Smooth muscle cell (in vitro differentiated cells): ENCODE measurements around the gene NLGN4X. TPM values are rescaled to one million over a fixed set of nuclear protein-coding genes. Genes with fewer than 3 reads are reported as not detected.
A peak's percentile ranks its signal among the peaks of the same experiment; 100 is the strongest.

Source experiments
- DNase-seq: peaks from one replicate; lab custom pipeline; 2025; ENCODE audit not compliant: unreplicated experiment; lab: John Stamatoyannopoulos, UW
- H2AFZ ChIP-seq: fragments of 200-600 bp; sonication (generic); 2 replicates; pipeline ENCODE4 v1.6.0; 2016; ENCODE audit warnings: antibody characterized with exemption, low read depth, mild to moderate bottlenecking
- H3F3A ChIP-seq: fragments of 200-600 bp; sonication (generic); 2 replicates; pipeline ENCODE4 v1.6.0; 2017; ENCODE audit warnings: antibody characterized with exemption, low read depth
- H3K27ac ChIP-seq: fragments of 200-600 bp; sonication (generic); 2 replicates; pipeline ENCODE4 v1.5.1; 2016; ENCODE audit warnings: low read depth, mild to moderate bottlenecking
- H3K27me3 ChIP-seq: fragments of 200-600 bp; sonication (generic); 2 replicates; pipeline ENCODE4 v1.6.1; 2016; ENCODE audit warnings: low read depth, mild to moderate bottlenecking
- H3K36me3 ChIP-seq: fragments of 200-600 bp; sonication (generic); 2 replicates; pipeline ENCODE4 v1.5.1; 2016; ENCODE audit warnings: low read depth
- H3K4me1 ChIP-seq: fragments of 200-600 bp; sonication (generic); 2 replicates; pipeline ENCODE4 v1.5.1; 2016; ENCODE audit warnings: low read depth
- H3K4me2 ChIP-seq: fragments of 200-600 bp; sonication (generic); 2 replicates; pipeline ENCODE4 v1.6.0; 2016; ENCODE audit warnings: mild to moderate bottlenecking
- H3K4me3 ChIP-seq: fragments of 200-600 bp; sonication (generic); 2 replicates; pipeline ENCODE4 v1.5.1; 2016; ENCODE audit warnings: mild to moderate bottlenecking
- H3K79me2 ChIP-seq: fragments of 200-600 bp; sonication (generic); 2 replicates; pipeline ENCODE4 v1.6.0; 2016; ENCODE audit warnings: low read depth, mild to moderate bottlenecking
- H3K9ac ChIP-seq: fragments of 200-600 bp; sonication (generic); 2 replicates; pipeline ENCODE4 v1.6.0; 2016; ENCODE audit warnings: low read depth
- H3K9me3 ChIP-seq: fragments of 200-600 bp; sonication (generic); replicated peaks from 2 replicates; pipeline ENCODE4 v1.5.1; 2016; ENCODE audit warnings: low read depth
- H4K20me1 ChIP-seq: fragments of 200-600 bp; sonication (generic); 2 replicates; pipeline ENCODE4 v1.6.0; 2016; ENCODE audit warnings: low read depth
- WGBS: methylation state at CpG from one replicate; pipeline ENCODE4 v1.1.7; 2016; ENCODE audit warnings: low lambda C conversion rate; 5-methylcytosine and 5-hydroxymethylcytosine counted together
- polyA plus RNA-seq: library from polyadenylated mRNA; unstranded; fragments of >200 nt; fragmentation: Nextera tagmentation; extraction: Ambion mirVana; gene quantifications from 2 replicates; pipeline ENCODE4 v1.2.1, GENCODE V29; 2016
- total RNA-seq: library from RNA; depleted of rRNA; stranded (reverse); fragments of >200 nt; gene quantifications from 2 replicates; pipeline ENCODE4 v1.2.3, GENCODE V29; 2014
- TF ChIP-seq, protein P1 (sequence below): fragments of 200-600 bp; sonication (generic); IDR thresholded peaks from 2 replicates; pipeline ENCODE4 v1.5.1; 2017; ENCODE audit warnings: borderline replicate concordance, mild to moderate bottlenecking, antibody characterized with exemption; ENCODE audit not compliant: insufficient read depth, poor library complexity, severe bottlenecking

Gene NLGN4X
- total and polyA plus RNA-seq, 2 experiments from 2014 or later, result 1.6 to 4.7 TPM

DNA sequence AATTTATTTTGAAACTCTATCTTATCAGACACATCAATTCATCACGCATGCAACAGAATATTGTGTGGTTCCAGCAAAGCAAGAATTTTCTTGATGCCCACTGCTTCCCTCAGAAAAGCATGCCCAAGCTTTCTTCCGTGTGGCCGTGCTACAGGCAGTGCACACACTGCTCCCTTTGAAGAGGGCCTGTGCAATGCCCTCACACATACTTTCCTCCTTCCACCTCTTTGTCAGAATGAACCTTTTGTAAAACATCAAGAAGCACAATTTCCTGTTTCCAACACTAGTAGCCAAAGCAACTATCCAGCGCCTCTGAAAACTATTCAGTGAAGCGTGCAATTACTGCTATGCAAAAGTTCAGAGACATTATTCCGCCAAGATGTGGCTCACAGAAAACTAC, 201.7 kb downstream of the NLGN4X start:
- WGBS, result 73% methylated on average over 6 of the region's 6 CpGs
- TF ChIP-seq, protein P1, sequence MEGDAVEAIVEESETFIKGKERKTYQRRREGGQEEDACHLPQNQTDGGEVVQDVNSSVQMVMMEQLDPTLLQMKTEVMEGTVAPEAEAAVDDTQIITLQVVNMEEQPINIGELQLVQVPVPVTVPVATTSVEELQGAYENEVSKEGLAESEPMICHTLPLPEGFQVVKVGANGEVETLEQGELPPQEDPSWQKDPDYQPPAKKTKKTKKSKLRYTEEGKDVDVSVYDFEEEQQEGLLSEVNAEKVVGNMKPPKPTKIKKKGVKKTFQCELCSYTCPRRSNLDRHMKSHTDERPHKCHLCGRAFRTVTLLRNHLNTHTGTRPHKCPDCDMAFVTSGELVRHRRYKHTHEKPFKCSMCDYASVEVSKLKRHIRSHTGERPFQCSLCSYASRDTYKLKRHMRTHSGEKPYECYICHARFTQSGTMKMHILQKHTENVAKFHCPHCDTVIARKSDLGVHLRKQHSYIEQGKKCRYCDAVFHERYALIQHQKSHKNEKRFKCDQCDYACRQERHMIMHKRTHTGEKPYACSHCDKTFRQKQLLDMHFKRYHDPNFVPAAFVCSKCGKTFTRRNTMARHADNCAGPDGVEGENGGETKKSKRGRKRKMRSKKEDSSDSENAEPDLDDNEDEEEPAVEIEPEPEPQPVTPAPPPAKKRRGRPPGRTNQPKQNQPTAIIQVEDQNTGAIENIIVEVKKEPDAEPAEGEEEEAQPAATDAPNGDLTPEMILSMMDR, result no peak
- H3K36me3 ChIP-seq, result no peaks in the 10 kb centered on the region

DNA sequence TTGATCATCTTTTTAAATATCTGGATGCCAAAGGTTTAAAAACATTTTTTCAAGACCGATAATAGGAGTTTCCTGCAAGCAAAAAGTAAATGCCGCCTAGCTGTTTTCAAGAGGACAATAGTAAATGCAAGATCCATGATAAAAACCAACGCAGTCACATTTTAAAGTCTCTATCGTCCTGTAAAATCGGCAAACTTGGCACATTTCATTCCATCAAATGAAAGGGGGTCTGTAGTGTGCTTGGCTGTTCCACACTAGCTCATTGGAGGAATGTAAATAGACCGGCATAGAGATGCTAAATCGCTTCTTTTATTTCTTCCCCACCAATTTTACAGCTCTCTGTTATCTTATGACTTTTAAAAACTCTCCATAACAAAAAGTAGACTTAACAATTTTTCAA, 202.2 kb downstream of the NLGN4X start:
- H3K36me3 ChIP-seq, result no peaks in the 10 kb centered on the region
- H3K4me2 ChIP-seq, result no peak overlapping the region
- H3K9ac ChIP-seq, result no peak overlapping the region
- no peaks in the 10 kb centered on the region for H3K27me3 ChIP-seq
- H3K79me2 ChIP-seq, result no peaks in the 10 kb centered on the region
- H4K20me1 ChIP-seq, result no peaks in the 10 kb centered on the region
- 44% methylated on average over 7 of the region's 7 CpGs for WGBS
- no peak overlapping the region for H2AFZ ChIP-seq
- no peaks in the 10 kb centered on the region for H3K4me1 ChIP-seq
- H3K9me3 ChIP-seq, result no peaks in the 10 kb centered on the region
- TF ChIP-seq, protein P1, result no peak
- no peak overlapping the region for H3K27ac ChIP-seq
- DNase-seq, result no peak
- no peaks in the 10 kb centered on the region for H3F3A ChIP-seq
- H3K4me3 ChIP-seq, result no peak overlapping the region

More for the DNA sequence above, 201.7 kb downstream of the NLGN4X start:
- H3K9me3 ChIP-seq, result no peaks in the 10 kb centered on the region
- no peak overlapping the region for H2AFZ ChIP-seq
- H3K27me3 ChIP-seq, result no peaks in the 10 kb centered on the region
- no peaks in the 10 kb centered on the region for H3F3A ChIP-seq
- H3K4me3 ChIP-seq, result no peak overlapping the region
- no peaks in the 10 kb centered on the region for H4K20me1 ChIP-seq
- no peaks in the 10 kb centered on the region for H3K79me2 ChIP-seq
- no peak overlapping the region for H3K27ac ChIP-seq
- no peak for DNase-seq
- H3K9ac ChIP-seq, result no peak overlapping the region
- H3K4me2 ChIP-seq, result no peak overlapping the region
- H3K4me1 ChIP-seq, result no peaks in the 10 kb centered on the region

DNA sequence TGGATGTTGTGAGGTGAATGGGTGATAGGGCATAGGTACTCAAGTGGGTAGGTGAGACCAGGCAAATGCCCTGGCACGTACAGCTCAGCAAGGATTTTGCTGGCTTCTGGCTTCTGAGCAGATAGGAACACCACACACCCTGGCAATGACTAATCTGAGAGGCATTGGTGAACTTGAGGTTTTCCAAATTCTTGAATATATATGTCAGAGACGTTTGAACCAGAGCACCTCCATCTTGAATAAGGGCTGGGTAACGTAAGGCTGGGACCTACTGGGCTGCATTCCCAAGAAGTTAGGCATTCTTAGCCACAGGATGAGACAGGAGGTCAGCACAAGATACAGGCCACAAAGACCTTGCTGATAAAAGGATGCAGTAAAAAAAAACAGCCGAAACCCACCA, 204.5 kb downstream of the NLGN4X start:
- Histone ChIP-seq H4K20me1 (no peaks in the 10 kb centered on the region), H2AFZ (no peak overlapping the region), H3K9ac (no peak overlapping the region), H3K9me3 (no peaks in the 10 kb centered on the region), H3K36me3 (no peaks in the 10 kb centered on the region), H3K4me2 (no peak overlapping the region), H3K4me3 (no peak overlapping the region), H3K27ac (peak overlapping the region; percentile 2), H3K4me1 (no peaks in the 10 kb centered on the region), H3K79me2 (no peaks in the 10 kb centered on the region), H3K27me3 (no peaks in the 10 kb centered on the region), H3F3A (no peaks in the 10 kb centered on the region)
- TF ChIP-seq, protein P1, result no peak
- 53% methylated on average over 4 of the region's 4 CpGs for WGBS
- DNase-seq, result no peak

DNA sequence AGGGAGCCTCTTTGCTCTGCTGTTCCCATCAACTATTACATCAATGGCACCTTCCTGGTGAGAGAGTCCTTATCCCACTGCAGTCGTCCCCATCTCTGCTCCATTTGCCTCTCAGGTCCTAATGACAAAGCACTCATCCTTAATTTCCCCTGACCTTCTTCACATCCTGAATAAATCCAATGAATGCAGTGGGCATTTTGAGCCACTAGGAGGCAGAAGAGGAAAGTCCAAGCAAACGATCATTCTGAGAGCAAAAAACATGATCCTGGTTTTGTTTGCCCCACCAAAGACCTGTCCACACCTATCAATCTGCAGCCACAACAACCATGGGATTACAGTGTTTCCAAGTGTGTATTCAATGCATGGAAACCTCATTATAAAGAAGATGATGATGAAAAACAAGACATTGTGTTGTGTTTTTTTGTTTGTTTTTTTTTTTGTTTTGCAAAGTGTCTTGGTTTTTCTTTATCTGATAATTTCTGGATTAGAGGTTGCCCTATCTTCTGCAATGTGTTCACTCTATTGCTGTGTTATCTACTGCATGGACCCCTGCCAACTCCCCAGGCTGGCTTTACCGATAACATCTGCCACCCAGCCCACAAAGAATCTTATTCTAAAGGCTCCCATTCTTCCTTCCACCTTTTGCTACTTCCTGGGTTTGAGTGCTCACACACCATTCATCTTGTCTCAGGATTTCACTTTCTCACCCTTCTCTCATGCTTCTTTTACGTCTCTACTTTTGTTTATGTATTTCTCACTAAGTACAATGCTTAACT, 207.2 kb downstream of the NLGN4X start:
- H3K9me3 ChIP-seq, result peaks cover 6% of the 10 kb centered on the region
- no peak overlapping the region for H3K9ac ChIP-seq
- no peaks in the 10 kb centered on the region for H3K27me3 ChIP-seq
- H3K27ac ChIP-seq, result no peak overlapping the region
- no peaks in the 10 kb centered on the region for H3K36me3 ChIP-seq
- no peak overlapping the region for H3K4me2 ChIP-seq
- TF ChIP-seq, protein P1, result peak; percentile 58
- 22% methylated on average over 4 of the region's 4 CpGs for WGBS
- no peak for DNase-seq
- no peaks in the 10 kb centered on the region for H3K79me2 ChIP-seq
- no peak overlapping the region for H2AFZ ChIP-seq
- no peaks in the 10 kb centered on the region for H4K20me1 ChIP-seq
- no peak overlapping the region for H3K4me3 ChIP-seq
- H3K4me1 ChIP-seq, result no peaks in the 10 kb centered on the region
- no peaks in the 10 kb centered on the region for H3F3A ChIP-seq
